Measurements from ENCODE around the gene ANXA10.
A peak's percentile ranks its signal among the peaks of the same experiment; 100 is the strongest.

The ANXA10 gene

DNA sequence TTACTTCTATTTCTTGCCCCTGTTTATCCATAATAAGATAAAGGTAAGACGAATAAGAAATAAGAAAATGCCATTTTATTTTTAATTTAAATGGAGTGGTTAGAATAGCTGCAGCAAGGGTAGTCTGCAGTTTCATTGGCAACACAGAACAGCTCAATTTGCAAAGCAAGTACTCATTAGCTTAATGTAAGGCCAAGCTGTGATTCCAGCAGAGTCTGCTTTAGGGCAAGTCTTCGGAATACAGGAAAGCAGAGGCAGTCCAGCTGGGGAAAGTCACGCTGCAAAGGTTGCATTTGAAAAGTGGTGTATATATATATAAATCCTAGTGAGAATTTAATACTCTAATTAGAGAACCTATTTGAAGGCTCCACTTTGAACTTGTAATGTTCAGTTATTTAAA, 59.0 kb downstream of the ANXA10 start:
- DNase-seq (ENCODE audit: low read depth) = no peak
- H3K4me3 ChIP-seq (ENCODE audit: low read depth, low read length) = no peak overlapping the region

DNA sequence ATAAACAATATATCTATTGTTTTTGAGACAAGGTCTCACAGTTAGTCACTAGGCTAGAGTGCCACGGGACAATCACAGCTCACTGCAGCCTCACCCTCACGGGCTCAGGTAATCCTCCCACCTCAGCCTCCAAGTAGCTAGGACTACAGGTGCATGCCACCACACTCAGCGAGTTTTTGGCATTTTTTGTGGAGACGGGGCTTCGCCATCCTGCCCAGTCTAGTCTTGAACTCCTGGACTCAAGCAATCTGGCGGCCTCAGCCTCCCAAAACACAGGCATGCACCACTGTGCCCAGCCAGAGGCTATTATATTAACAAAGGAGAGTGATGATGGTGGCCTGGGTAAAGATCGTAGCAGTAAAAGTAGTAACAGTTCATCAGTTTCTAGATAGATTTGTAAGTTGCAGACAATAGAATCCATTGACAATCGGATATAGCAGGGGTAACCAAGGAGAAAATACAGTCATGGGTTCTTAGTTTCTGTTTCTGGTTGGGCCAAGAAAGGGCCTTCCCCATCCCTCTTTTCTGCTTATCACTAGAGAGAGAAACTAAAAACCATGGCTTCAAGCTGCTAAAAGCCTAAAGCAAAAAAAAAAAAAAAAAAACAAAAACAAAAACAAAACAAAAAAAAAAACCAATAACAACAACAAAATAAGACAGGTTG, 60.6 kb downstream of the ANXA10 start:
- H3K4me3 ChIP-seq (ENCODE audit: low read depth, low read length) = no peak overlapping the region

DNA sequence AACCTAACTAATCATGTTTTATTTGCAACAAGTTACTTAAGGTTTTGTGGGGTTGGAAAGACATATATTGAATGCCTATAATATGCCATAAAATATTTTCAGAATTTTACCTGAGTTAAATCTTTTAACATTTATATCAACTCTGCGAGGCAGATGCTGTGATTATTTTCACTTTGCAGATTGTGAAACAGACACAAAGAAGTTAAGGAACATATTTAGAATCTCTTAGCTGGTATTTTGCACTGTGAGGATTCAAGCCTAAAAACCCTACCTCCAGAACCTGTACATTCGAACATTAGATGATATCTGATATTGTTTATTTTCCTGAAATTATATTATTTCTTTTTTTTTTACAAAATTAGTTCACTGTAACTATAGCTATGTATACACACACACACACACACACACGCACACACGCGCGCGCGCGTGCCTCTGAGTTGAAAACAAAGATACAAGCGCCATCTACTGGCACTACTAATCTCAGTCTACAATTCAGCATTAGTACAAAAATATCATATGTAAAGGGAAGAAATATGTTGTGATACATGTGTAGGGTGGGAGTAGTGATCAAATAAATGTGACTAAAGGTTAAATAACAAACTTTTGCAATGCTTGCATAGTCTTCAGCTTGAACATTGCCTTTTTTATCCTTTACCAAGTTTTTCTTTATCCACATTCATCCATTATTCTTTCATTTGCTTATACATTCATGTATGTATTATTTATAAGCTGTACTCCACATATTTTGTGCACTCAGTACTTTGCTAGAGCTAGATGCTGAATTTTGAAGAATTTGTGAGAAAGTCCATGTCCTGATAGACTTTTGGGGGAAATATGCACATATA, 61.5 kb downstream of the ANXA10 start:
- peak; percentile 68 for DNase-seq (ENCODE audit: low read depth)
- H3K4me3 ChIP-seq (ENCODE audit: low read depth, low read length) = peak overlapping the region; percentile 23

More for the DNA sequence above, 60.6 kb downstream of the ANXA10 start:
- DNase-seq (ENCODE audit: low read depth) = no peak

DNA sequence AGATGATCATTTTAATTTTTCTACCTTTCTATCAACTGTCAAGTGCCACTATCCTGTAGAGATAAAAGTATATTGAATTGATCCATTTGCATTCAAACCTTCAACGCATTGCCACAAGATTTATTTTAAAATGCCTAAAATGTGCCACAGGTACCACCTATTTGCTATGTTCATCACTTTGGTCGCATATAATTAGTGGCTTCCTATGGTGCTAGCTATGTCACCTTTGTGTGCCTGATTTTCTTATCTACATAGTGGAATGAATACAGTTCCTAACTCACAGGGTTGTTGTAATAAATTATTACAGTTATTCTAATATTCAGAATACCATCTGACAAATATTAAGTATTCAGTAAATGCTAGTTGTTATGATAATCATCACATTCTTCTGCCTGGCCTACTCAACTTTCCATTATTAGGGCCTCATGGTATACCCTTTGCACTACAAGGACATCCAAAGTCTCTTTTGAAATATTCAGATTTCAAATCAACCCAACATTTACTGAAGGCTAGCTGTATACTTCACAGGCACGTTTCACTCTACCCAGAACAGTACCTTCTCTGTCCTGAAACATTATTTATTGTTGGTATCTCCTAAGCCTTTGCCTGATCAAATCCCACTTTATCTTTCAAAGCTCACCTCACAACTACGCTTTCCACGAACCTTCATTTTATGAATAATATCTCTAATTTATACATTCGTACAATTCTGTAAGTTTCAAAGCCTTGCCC, 62.4 kb downstream of the ANXA10 start:
- no peak for DNase-seq (ENCODE audit: low read depth)
- H3K4me3 ChIP-seq (ENCODE audit: low read depth, low read length) = no peak overlapping the region

DNA sequence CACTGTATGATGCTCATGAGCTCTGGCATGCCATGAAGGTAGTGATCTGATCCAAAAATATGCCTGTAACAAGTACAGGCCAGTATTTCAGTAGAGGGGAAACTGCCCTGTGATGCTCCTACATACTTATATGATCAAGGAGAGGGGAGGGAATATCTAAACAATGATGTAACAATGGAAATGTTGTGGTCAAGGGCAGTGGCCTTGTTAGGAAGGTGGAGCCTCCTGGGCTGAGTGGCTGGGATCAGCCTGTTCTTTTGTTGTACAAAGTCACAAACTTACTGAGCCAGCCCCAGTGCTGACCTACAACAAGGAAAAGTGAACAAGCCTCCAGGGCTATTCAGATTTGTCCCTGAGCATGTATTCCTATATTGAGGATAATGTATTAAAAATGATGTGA, 70.3 kb downstream of the ANXA10 start:
- no peak overlapping the region for H3K4me3 ChIP-seq (ENCODE audit: low read depth, low read length)
- peak; percentile 45 for DNase-seq (ENCODE audit: low read depth)

DNA sequence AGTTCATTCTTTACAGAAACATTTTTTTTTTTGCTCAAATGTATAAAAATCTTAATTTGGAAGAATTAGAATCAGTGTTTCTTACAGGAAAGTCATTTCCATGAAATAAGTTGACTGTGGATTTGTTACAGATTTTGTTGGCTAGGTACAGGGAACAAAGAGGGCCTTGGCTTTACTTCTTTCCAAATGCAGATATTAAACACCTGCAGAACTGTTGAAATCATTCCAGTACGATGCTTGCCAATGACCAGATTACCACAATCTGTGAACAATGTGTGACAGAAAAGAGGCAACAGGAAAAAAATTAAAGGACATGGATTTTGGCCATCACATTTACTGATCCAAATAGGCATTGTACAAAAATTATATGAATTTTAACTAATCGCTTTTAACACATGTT, 70.8 kb downstream of the ANXA10 start:
- no peak overlapping the region for H3K4me3 ChIP-seq (ENCODE audit: low read depth, low read length)
- no peak for DNase-seq (ENCODE audit: low read depth)

DNA sequence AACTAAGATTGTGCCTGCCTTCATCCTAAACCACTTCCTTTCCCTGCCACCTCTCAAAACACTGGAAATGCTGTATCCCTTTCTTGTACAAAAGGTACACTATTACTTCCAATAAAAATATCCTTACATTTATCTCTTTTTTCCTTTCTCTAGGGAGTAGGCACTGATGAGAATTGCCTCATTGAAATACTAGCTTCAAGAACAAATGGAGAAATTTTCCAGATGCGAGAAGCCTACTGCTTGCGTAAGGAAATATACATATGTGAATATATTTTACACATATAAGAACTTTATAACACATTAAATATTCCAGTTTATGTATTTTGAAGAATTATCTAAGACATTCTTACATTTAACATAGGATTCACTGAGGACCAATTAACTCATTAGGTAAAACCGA, 71.7 kb downstream of the ANXA10 start:
- no peak for DNase-seq (ENCODE audit: low read depth)
- no peak overlapping the region for H3K4me3 ChIP-seq (ENCODE audit: low read depth, low read length)

DNA sequence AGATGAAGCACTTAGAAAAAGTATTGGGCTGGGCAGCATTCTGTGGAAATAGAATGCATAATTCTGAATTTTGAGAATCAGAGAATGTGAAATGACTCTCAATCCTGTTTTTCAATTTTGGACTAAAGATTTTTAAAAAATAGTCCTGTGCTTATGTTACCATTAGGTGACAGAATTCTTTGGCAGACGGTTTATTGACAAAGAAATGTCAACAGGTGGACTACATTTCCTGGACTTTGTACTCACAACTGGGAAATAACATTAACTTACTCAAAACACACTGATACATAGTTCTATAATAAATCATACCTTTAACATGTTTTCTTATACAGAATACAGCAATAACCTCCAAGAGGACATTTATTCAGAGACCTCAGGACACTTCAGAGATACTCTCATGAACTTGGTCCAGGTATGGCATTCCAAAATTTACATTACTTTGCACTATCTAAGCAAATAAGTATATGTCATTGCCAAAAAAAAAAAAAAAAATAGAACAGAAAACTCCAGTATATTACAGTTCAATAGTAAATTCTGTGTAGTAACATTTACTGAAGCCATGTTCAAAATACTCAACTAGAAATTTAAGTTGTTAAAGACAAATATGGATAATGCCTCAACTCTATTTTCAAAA, 72.7 kb downstream of the ANXA10 start:
- DNase-seq (ENCODE audit: low read depth) = no peak
- H3K4me3 ChIP-seq (ENCODE audit: low read depth, low read length) = no peak overlapping the region

DNA sequence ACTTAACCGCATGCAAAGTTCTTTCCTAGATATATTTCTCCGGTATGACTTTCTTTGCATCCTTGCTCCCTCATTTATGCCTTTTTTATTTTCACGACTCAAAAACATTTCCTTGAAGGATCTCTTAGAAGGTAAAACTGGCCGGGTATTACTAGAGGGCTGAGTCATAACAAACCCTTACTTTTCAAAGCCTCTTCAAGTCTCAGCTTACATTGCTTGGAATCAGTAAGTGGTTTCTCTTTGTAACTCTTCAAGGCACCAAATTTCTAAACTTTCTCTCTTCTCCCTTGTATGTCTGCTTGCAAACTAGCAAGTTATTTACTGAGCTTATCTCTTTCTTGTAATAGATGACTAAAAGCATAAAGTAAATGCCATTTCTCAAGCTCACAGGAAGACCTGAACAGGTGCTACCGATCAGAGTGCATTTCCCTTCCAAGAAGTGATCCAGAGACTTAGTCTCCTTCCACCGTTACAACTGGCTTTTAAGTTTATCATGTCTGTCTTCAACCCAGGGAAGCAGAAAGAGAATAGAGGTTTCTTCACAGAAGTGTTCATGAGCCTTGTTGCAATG, 75.5 kb downstream of the ANXA10 start:
- DNase-seq (ENCODE audit: low read depth) = no peak
- H3K4me3 ChIP-seq (ENCODE audit: low read depth, low read length) = no peak overlapping the region

DNA sequence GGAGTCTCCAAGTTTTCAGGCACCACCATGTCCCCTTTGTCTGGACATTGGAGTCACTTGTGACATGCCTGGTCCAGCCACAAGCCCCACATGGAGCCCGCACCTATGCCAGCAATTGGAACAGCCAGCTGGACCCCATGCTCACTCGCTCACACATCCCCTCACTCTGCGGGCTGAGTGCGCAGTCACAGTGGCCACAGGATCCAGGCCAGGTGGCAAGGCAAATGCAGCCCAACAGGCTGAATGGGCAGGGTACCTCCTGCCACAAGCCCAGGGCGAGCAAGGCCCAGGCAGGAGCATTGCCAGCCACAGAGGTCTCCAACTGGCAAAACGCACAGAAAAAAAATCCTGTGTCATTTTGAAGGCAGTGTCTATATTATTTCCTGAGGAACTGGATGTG, 82.0 kb downstream of the ANXA10 start:
- no peak for DNase-seq (ENCODE audit: low read depth)

DNA sequence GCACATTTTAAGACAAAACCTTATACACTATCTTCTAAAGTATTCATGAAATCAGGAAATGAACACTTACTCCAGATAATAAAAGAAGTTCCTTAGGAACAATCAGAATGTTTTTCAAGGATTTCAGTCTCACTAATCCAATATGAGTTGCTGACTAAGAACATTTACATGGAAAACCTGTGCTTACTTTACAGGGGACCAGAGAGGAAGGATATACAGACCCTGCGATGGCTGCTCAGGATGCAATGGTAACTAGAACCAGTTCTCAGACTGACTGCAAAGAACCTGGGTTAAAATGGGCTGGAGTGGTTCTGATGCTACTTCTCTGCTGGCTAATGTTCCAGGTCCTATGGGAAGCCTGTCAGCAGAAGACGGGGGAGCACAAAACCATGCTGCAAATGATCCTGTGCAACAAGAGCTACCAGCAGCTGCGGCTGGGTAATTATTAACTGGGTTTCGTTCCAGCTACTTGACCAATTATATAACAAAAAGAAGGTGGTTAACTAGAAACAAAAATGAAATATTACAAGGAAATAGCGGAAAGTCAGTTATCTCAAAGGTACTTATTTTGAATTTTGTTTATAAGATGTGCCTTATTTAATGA, 85.3 kb downstream of the ANXA10 start:
- H3K4me3 ChIP-seq (ENCODE audit: low read depth, low read length) = no peak overlapping the region
- DNase-seq (ENCODE audit: low read depth) = no peak

More for the DNA sequence above, 82.0 kb downstream of the ANXA10 start:
- H3K4me3 ChIP-seq (ENCODE audit: low read depth, low read length) = no peak overlapping the region

DNA sequence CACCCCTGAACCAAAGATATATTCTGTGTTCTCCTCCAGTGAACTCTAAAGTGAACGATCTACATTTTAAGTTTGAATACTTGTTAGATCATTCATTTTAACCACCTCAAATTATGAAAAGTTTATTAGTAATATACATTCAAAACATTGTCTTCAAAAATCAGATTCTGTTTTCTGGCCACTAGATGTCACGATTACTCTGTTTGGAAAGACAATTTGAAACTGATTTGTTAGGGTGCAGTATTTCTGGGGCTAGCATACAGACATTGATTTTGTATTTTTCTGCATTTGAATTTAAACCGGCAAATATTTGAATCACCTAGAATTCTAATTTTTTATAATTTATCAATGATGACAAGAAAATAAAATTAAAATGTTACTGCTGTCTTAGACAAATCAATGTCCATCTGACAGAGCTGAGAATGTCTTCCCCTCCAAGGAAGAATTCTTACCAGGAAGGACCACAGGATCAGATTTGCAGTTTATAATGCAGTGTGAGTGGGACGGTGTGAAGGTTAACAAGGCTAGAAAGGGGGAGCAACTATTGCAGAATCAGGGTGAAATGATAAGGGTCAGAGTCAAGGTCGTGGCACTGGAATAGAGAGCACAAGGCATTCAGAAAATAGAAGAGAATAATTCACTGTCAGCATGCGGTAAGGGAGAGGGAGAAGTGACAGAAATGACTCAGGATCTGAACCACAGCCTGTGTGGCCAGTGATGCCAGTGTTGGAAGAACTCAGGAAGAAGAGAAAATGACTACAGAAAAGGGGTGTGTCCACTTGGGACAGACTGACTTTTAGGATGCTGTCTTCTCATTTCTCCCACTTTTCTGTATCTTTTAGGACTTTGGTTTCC, 91.6 kb downstream of the ANXA10 start:
- DNase-seq (ENCODE audit: low read depth) = no peak
- H3K4me3 ChIP-seq (ENCODE audit: low read depth, low read length) = no peak overlapping the region

DNA sequence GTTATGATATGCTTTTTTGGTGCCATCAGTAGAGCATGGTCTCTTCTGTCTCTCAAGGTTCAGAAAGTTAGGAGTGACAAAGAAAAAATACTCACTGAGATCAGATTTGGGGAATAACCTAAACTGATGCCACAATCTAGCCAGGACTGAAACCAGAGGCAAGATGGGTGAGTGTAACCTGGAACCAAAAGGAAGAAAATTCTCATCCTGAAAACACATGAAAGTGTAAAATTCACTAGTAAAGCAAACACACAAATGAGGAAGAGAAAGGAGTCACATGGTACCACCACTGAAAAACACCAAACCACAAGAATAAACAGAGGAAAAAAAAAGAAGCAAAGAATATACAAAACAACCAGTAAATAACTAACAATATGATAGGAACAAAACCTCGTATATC, 96.4 kb downstream of the ANXA10 start:
- DNase-seq (ENCODE audit: low read depth) = no peak
- H3K4me3 ChIP-seq (ENCODE audit: low read depth, low read length) = no peak overlapping the region

DNA sequence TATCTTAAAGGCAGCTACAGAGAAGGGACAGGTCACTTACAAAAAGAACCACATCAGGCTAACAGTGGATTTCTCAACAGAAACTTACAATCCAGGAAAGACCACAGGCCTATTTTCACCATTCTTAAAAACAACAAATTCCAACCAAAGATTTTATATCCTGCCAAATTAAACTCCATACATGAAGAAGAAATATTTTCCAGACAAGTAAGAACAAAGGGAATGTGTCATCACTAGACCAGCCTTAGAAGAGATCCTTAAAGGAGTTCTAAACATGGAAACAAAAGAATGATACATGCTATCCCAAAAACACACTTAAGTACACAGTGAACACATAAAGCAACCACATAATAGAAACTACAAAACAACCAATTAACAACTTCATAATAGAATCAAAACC, 105.6 kb downstream of the ANXA10 start:
- no peak for DNase-seq (ENCODE audit: low read depth)
- no peak overlapping the region for H3K4me3 ChIP-seq (ENCODE audit: low read depth, low read length)

DNA sequence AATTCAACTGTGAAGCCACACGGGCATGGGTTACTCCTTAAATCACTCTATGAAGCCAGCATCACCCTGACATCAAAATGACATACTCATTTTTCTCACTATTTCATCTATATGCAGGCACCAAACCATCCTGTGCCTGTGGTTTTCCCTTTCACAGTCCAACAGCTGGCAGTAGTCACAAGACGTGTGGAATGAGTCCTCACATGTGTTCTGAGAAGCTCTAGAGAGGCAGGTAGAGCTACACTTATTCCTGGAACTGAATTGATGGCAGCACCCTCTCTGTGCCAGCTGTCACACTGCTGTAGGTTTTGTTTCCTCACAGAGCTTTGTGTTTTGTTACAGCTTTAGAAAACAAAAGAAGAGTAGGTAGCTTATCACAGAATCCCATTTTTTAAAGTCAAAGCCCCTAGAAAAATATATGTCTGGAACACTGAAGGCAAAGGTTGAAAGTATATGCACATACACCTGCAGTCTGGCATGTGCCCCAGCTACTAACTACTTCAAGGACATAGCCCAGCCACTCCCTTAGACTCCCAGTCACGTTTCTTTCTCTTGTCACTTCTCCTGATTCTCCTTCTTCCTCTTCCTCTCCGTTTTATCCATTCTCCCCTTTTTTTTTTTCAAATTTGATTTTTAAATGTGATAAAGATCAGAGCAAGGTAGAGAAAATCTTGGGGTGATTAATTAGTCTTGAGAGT, 107.1 kb downstream of the ANXA10 start:
- H3K4me3 ChIP-seq (ENCODE audit: low read depth, low read length) = no peak overlapping the region
- no peak for DNase-seq (ENCODE audit: low read depth)

DNA sequence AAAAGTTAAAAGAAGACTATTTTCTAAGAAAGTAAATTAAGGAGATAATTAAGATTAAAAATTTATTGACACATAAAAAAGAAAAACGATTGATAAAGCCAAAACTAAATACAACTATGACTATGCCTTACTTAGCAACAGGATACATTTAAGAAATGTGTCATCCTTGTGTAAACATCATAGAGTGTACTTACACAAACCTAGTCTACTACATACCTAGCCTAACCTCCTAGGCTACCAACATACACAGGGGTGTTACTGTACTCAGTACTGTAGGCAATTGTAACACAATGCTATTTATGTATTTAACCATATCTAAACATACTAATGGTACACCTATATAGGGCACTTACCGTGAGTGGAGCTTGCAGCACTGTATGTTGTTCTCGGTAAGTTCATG, 108.3 kb downstream of the ANXA10 start:
- no peak overlapping the region for H3K4me3 ChIP-seq (ENCODE audit: low read depth, low read length)
- no peak for DNase-seq (ENCODE audit: low read depth)

DNA sequence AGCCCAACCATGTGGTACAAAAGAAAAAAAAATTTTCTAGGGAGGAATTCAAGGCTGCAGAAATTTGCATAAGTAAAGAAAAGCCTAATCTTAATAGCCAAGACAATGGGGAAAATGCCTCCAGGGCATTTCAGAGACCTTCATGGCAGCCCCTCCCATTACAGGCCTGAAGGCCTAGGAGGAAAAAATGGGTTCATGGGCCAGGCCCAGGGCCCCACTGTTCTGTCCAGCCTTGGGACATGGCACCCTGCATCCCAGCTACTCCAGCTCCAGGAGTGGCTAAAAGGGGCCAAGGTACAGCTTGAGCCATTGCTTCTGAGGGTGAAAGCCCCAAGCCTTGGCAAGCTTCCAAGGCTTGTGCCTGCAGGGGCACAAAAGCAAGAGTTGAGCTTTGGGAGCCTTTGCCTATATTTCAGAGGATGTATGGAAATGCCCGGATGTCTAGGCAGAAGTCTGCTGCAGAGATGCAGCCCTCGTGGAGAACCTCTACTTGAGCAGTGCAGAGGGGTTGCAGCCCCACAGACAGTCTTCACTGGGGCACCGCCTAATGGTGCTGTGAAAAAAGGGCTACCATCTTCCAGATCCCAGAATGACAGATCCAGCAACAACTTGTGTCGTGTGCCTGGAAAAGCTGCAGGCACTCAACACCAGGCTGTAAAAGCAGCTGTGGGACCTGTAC, 111.0 kb downstream of the ANXA10 start:
- H3K4me3 ChIP-seq (ENCODE audit: low read depth, low read length) = no peak overlapping the region
- DNase-seq (ENCODE audit: low read depth) = no peak

Measured in skeletal muscle cell (primary cell).